Uterus (tissue), 4 donors: ENCODE results near the gene MIA2. TPM values are rescaled to one million over a fixed set of nuclear protein-coding genes. Genes with fewer than 3 reads are reported as not detected.

Source experiments
- total RNA-seq, 4 donors: library from RNA; depleted of rRNA in 3 of 4; stranded (reverse); fragments of >200 nt in 3 of 4; gene quantifications; one replicate each; pipeline versions ENCODE4 v1.1.0 to v1.2.4, GENCODE V29; 2014 to 2023
- donor health status: DM: yes; HTN: yes; CAD: no.

Gene MIA2
- total RNA-seq, 4 donors from 2014 or later = 15.3 to 38.2 (median 23.9) TPM

Other genes with a start within 250 kb of the MIA2 start
- 100 to 1,000 TPM; 133 to 322 (median 231) TPM for gene SEC23A, start 130.7 kb upstream of the MIA2 start, total RNA-seq
- gene GEMIN2, start 119.6 kb upstream of the MIA2 start, total RNA-seq = 10 to 100 TPM; 11.3 to 53.2 (median 28.2) TPM
- gene TRAPPC6B, start 63.6 kb upstream of the MIA2 start, total RNA-seq = 10 to 100 TPM; 25.3 to 59.0 (median 27.9) TPM
- gene PNN, start 58.7 kb upstream of the MIA2 start, total RNA-seq = 10 to 100 TPM; 17.9 to 79.0 (median 39.2) TPM
- 10 to 100 TPM; 12.1 to 27.2 (median 20.8) TPM for gene FBXO33, start 198.5 kb downstream of the MIA2 start, total RNA-seq